ENCODE data around the gene NRAP.

NRAP gene

DNA sequence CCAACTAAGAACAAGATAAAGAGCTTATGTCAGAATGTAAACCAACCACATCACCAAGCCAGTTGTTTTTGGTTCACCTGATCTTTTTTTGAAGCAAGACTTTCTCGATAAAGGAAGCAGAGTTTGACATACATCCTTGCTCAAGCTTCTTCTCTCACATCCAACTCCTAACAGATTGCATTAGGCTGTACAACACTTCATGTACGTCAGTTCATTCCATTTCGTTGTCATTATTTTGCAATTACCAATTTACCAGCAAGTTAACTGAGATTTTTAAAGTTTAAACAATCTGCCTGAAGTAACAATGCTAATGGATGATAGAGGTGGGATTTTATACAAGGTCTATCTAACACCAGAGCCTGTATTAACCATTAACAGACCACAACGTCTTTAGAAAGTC is 41.0 kb downstream of the NRAP start:
- CTCF ChIA-PET = no interaction called here
- POLR2A ChIA-PET = no interaction called here

DNA sequence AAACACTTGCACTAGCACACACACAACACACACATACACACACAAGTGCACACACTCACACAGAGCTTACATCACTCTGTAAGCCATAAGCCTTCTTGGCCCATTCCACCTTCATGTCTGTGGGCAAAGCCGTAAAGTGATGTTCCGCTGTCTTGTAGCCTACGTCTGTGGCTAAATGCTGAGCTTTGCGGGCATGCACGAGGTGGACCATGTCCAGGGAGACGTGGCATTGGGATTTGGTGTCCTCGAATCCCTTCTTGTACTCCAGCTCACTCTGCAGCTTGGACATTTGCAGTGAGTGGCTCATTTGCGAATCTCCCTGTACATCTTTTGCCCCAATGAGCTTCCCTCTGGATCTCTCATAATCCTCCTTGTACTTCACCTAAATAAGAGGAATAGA is 42.0 kb downstream of the NRAP start:
- TF ChIP-seq CTCF (IDR thresholded peaks at IDR 0.05; ENCODE audit: insufficient read depth, low read length, missing control alignments) = no peak
- ChIA-PET POLR2A (no interaction called here), CTCF (no interaction called here)
- no peak for DNase-seq (ENCODE audit: low read depth, low spot score)
- no peak overlapping the region for H3K4me3 ChIP-seq (ENCODE audit: low read depth, low read length)

More for the DNA sequence above, 41.0 kb downstream of the NRAP start:
- TF ChIP-seq CTCF (IDR thresholded peaks at IDR 0.05; ENCODE audit: insufficient read depth, low read length, missing control alignments) = no peak
- no peak overlapping the region for H3K4me3 ChIP-seq (ENCODE audit: low read depth, low read length)
- no peak for DNase-seq (ENCODE audit: low read depth, low spot score)

GRCh38 chr10:113620936-113621335 is 42.9 kb downstream of the NRAP start:
- no peak overlapping the region for H3K4me3 ChIP-seq (ENCODE audit: low read depth, low read length)
- ChIA-PET CTCF (no interaction called here), POLR2A (no interaction called here)
- no peak for DNase-seq (ENCODE audit: low read depth, low spot score)
- TF ChIP-seq CTCF (IDR thresholded peaks at IDR 0.05; ENCODE audit: insufficient read depth, low read length, missing control alignments) = no peak

GRCh38 chr10:113620511-113620910 is 43.3 kb downstream of the NRAP start:
- no peak overlapping the region for H3K4me3 ChIP-seq (ENCODE audit: low read depth, low read length)
- TF ChIP-seq CTCF (IDR thresholded peaks at IDR 0.05; ENCODE audit: insufficient read depth, low read length, missing control alignments) = no peak
- no peak for DNase-seq (ENCODE audit: low read depth, low spot score)
- POLR2A ChIA-PET = no interaction called here
- CTCF ChIA-PET = no interaction called here

GRCh38 chr10:113619401-113619800 is 44.4 kb downstream of the NRAP start:
- ChIA-PET POLR2A (no interaction called here), CTCF (no interaction called here)
- TF ChIP-seq CTCF (IDR thresholded peaks at IDR 0.05; ENCODE audit: insufficient read depth, low read length, missing control alignments) = no peak
- DNase-seq (ENCODE audit: low read depth, low spot score) = no peak
- no peak overlapping the region for H3K4me3 ChIP-seq (ENCODE audit: low read depth, low read length)

DNA sequence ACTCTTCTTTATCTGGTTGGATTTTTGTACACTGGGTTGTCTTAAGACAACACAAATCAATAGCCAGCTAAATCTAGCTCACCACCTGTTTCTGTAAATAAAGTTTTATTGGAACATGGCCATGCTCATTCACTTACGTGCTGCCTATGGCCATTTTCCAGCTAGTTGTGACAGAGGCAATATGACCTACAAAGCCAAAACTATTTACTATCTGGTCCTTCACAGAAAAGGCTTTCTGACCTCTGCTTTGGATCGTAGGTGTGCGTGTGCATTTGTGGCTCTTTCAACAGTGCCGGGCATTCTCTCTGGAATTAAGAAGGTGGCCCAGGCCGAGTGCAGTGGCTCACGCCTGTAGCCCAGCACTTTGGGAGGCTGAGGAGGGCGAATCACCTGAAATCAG is 45.5 kb downstream of the NRAP start:
- ChIA-PET CTCF (no interaction called here), POLR2A (no interaction called here)
- no peak for DNase-seq (ENCODE audit: low read depth, low spot score)
- TF ChIP-seq CTCF (IDR thresholded peaks at IDR 0.05; ENCODE audit: insufficient read depth, low read length, missing control alignments) = no peak
- H3K4me3 ChIP-seq (ENCODE audit: low read depth, low read length) = no peak overlapping the region
